ENCODE results near the gene TET3. TPM values are rescaled to one million over a fixed set of nuclear protein-coding genes. Genes with fewer than 3 reads are reported as not detected.

Gene TET3
- total and polyA plus RNA-seq, 9 of the 15 experiments (the other 6 are each of a cell fraction or from before 2014, with no cell fraction given): 0.35 to 16.3 (median 5.5) TPM

- TF ChIP-seq AFF1 (IDR thresholded peaks at IDR 0.05; ENCODE audit: low read depth in 1 of 2, partially characterized antibody in 2 of 2) (no peak), SUPT5H (IDR thresholded peaks at IDR 0.05) (peak; percentile 72), TFAP4 (CRISPR knock-in tag; IDR thresholded peaks at IDR 0.05; ENCODE audit: borderline replicate concordance) (peak; percentile 60; the same call in 1 of the 2 replicates), XRCC5 (IDR thresholded peaks at IDR 0.05; ENCODE audit: low read depth, low read length) (peak; percentile 61; the same call in 1 of the 2 replicates), CCNT2 (IDR thresholded peaks at IDR 0.05; ENCODE audit: borderline replicate concordance, extremely low read depth, insufficient read length, low read depth, low read length) (no peak), ZBTB17 (CRISPR knock-in tag; IDR thresholded peaks at IDR 0.05) (no peak), PRDM10 (IDR thresholded peaks at IDR 0.05; ENCODE audit: partially characterized antibody) (peak; percentile 53), ZNF41 (CRISPR knock-in tag; conservative IDR thresholded peaks at IDR 0.05) (no peak), TAL1 (IDR thresholded peaks at IDR 0.05) (peak; percentile 73), TEAD4 (IDR thresholded peaks at IDR 0.05; ENCODE audit: low read length) (peak; percentile 70), TEAD4 (CRISPR knock-in tag; IDR thresholded peaks at IDR 0.05; ENCODE audit: borderline replicate concordance) (no peak), RBBP5 (IDR thresholded peaks at IDR 0.05; ENCODE audit: borderline replicate concordance, insufficient read depth, low read length, poor library complexity, severe bottlenecking) (peak; percentile 22)
- TF ChIP-seq, protein P1, sequence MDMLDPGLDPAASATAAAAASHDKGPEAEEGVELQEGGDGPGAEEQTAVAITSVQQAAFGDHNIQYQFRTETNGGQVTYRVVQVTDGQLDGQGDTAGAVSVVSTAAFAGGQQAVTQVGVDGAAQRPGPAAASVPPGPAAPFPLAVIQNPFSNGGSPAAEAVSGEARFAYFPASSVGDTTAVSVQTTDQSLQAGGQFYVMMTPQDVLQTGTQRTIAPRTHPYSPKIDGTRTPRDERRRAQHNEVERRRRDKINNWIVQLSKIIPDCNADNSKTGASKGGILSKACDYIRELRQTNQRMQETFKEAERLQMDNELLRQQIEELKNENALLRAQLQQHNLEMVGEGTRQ (CRISPR knock-in tag; IDR thresholded peaks at IDR 0.05): no peak
- TF ChIP-seq, protein P2, sequence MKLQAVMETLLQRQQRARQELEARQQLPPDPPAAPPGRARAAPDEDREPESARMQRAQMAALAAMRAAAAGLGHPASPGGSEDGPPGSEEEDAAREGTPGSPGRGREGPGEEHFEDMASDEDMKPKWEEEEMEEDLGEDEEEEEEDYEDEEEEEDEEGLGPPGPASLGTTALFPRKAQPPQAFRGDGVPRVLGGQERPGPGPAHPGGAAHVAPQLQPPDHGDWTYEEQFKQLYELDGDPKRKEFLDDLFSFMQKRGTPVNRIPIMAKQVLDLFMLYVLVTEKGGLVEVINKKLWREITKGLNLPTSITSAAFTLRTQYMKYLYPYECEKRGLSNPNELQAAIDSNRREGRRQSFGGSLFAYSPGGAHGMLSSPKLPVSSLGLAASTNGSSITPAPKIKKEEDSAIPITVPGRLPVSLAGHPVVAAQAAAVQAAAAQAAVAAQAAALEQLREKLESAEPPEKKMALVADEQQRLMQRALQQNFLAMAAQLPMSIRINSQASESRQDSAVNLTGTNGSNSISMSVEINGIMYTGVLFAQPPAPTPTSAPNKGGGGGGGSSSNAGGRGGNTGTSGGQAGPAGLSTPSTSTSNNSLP (IDR thresholded peaks at IDR 0.05; ENCODE audit: borderline replicate concordance, low read depth, low read length): 0 out of 2 replicates have a peak, but pooled peaks have one; percentile 51
Observed at GRCh38 chr2:73981081-73982001, 3.4 kb upstream of the TET3 start (continued).

Data from K562 (cell line).